ENCODE results near the gene PVALB. TPM values are rescaled to one million over a fixed set of nuclear protein-coding genes. Genes with fewer than 3 reads are reported as not detected.

PVALB gene
- total and polyA plus RNA-seq, 11 donors: not detected

- Histone ChIP-seq H3K4me1 (peaks cover 0 to 15% (median 10%) of the 10 kb centered on the region in 12 donors), H3K27me3 (peaks cover 34 to 97% (median 69%) of the 10 kb centered on the region in 9 donors), H3K27ac (no peak overlapping the region), H3K36me3 (no peaks in the 10 kb centered on the region), H3K9me3 (no peaks in the 10 kb centered on the region), H3K4me3 (peak overlapping the region in 6 of 12 donors; percentile 8 to 43 (median 38))
- intact Hi-C loops (cut with DNase I): no loop called here
- DNase-seq (no peak), ATAC-seq (no peak)
- TF ChIP-seq, protein P1, sequence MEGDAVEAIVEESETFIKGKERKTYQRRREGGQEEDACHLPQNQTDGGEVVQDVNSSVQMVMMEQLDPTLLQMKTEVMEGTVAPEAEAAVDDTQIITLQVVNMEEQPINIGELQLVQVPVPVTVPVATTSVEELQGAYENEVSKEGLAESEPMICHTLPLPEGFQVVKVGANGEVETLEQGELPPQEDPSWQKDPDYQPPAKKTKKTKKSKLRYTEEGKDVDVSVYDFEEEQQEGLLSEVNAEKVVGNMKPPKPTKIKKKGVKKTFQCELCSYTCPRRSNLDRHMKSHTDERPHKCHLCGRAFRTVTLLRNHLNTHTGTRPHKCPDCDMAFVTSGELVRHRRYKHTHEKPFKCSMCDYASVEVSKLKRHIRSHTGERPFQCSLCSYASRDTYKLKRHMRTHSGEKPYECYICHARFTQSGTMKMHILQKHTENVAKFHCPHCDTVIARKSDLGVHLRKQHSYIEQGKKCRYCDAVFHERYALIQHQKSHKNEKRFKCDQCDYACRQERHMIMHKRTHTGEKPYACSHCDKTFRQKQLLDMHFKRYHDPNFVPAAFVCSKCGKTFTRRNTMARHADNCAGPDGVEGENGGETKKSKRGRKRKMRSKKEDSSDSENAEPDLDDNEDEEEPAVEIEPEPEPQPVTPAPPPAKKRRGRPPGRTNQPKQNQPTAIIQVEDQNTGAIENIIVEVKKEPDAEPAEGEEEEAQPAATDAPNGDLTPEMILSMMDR (IDR thresholded peaks at IDR 0.05): no peak
- no peak for TF ChIP-seq POLR2A (IDR thresholded peaks at IDR 0.05)
- WGBS, 4 donors: 0 to 5% (median 4%) methylated on average over 6 to 12 of the region's 12 CpGs
These were observed 548 bp downstream of the PVALB start for GRCh38 chr22:36816339-36816635.

- ATAC-seq (no peak), DNase-seq (no peak)
- H3K36me3 ChIP-seq: no peaks in the 10 kb centered on the region
- 31 to 62% (median 36%) methylated on average over 5 to 8 of the region's 8 CpGs for WGBS, 4 donors
- no peak for TF ChIP-seq POLR2A (IDR thresholded peaks at IDR 0.05)
- TF ChIP-seq, protein P1 (IDR thresholded peaks at IDR 0.05): no peak
- intact Hi-C loops (cut with DNase I): no loop called here
- no peaks in the 10 kb centered on the region for H3K9me3 ChIP-seq
- no peak overlapping the region for H3K27ac ChIP-seq
- H3K4me3 ChIP-seq: peak overlapping the region in 1 of 12 donors; percentile 8
- H3K27me3 ChIP-seq: peaks cover 34 to 92% (median 63%) of the 10 kb centered on the region in 9 donors
- peaks cover 0 to 15% (median 10%) of the 10 kb centered on the region in 12 donors for H3K4me1 ChIP-seq
These were observed 1.1 kb downstream of the PVALB start for GRCh38 chr22:36815558-36816338.

DNA sequence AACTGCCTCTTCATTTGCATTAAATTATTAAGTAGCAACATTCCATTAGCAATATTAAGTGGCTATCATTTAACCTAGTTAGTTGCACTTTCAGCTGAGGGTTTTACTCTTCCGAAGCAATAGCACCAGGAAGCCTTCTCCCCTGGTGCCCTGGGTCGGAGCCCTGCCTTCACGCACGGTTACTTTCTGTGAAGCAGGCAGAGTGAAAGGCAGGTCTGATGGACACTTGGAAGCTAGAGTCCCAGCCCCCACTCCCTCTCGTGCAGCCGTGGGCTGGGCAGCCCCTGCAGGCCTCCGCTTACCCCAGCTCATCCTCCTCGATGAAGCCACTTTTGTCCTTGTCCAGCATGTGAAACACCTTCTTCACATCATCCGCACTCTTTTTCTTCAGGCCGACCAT is 2.0 kb downstream of the PVALB start:
- no peak overlapping the region for H3K4me3 ChIP-seq
- H3K27me3 ChIP-seq: peaks cover 32 to 85% (median 55%) of the 10 kb centered on the region in 9 donors
- no peak for TF ChIP-seq POLR2A (IDR thresholded peaks at IDR 0.05)
- TF ChIP-seq, protein P1 (IDR thresholded peaks at IDR 0.05): no peak
- H3K36me3 ChIP-seq: no peaks in the 10 kb centered on the region
- intact Hi-C loops (cut with DNase I): no loop called here
- no peak overlapping the region for H3K27ac ChIP-seq
- H3K9me3 ChIP-seq: no peaks in the 10 kb centered on the region
- peaks cover 0 to 15% (median 10%) of the 10 kb centered on the region in 12 donors for H3K4me1 ChIP-seq
- WGBS, 4 donors: 58 to 71% (median 62%) methylated on average over 10 of the region's 10 CpGs
- no peak for DNase-seq
- ATAC-seq: no peak

DNA sequence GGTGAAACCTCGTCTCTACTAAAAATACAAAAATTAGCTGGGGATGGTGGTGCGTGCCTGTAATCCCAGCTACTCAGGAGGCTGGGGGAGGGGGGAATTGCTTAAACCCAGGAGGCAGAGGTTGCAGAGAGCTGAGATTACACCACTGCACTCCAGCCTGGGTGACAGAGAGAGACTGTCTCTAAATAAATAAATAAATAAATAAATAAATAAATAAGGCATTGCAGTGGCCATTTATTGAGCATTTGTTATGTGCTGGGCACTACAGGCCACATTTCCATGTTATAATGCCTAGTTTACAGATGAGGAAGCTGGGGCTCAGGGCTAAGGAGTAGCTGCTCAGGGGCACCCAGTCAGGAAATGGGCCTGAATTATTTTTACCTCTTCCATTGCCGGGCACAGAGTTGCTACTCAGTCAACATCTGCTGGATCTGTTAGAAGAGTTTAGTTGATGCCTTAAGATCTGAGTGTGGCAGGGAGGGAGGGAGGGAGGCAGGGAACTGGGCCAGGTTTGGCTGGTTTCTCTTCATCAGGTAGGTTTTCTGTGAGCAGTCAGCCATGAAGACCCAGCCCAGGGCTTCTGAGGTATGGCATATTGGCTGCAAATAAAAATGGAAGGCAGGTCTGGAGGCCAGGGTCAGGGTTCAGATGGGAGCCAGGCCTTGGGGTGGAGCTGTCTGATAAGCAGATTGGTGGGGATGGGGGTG is 5.6 kb downstream of the PVALB start:
- 80 to 88% (median 86%) methylated on average over 3 of the region's 3 CpGs for WGBS, 4 donors
- Histone ChIP-seq H3K27ac (no peak overlapping the region), H3K4me1 (peaks cover 0 to 12% (median under 1%) of the 10 kb centered on the region in 12 donors), H3K27me3 (peaks cover 4 to 56% (median 22%) of the 10 kb centered on the region in 9 donors), H3K36me3 (no peaks in the 10 kb centered on the region), H3K9me3 (no peaks in the 10 kb centered on the region), H3K4me3 (no peak overlapping the region)
- ATAC-seq: no peak
- intact Hi-C loops (cut with DNase I): no loop called here
- TF ChIP-seq POLR2A (IDR thresholded peaks at IDR 0.05): no peak
- TF ChIP-seq, protein P1 (IDR thresholded peaks at IDR 0.05): no peak
- no peak for DNase-seq

All from heart left ventricle (tissue), 16 donors.